GM10847 (cell line): ENCODE data around the gene GHRL.

Experiments
- POLR2A ChIP-seq: IDR thresholded peaks from 2 replicates; pipeline ENCODE4 v1.6.1; 2011; ENCODE audit not compliant: insufficient read length; ENCODE audit errors: extremely low read depth

The GHRL gene

GRCh38 chr3:10273702-10274305 is 18.9 kb downstream of the GHRL start:
- no peak for TF ChIP-seq POLR2A

DNA sequence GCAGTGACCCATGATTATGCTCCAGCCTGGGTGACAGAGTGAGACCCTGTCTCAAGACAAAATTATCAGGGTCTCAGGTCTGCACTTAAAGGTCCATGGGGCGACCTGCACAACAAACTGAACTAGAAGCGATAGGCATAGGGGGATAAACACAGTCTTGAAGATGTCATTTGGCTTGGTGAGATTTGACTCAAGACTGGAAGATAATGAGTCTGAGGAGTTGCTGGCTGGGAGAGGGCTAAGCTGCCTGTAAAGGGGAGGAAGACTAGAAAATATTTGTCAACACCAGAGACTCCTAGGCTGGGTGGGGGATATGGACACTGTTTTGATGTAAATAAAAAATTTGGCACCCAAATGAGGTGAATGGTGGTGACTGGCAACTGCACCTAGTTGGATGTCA is 19.8 kb downstream of the GHRL start:
- TF ChIP-seq POLR2A = no peak

DNA sequence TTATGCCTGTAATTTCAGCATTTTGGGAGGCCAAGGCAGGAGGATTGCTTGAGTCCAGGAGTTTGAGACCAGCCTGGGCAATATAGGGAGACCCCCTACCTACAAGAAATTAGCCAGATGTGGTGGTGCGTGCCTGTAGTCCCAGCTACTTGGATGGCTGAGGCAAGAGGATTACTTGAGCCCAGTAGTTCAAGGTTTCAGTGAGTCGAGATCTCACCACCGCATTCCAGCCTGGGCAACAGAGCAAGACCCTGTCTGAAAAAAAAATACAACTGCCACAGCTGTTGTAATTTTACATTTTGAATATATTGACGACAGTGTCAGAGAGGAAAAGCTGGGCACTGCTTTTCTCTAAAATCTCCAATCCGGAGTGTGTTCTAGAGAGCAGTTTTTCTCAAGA is 23.3 kb downstream of the GHRL start:
- no peak for TF ChIP-seq POLR2A

DNA sequence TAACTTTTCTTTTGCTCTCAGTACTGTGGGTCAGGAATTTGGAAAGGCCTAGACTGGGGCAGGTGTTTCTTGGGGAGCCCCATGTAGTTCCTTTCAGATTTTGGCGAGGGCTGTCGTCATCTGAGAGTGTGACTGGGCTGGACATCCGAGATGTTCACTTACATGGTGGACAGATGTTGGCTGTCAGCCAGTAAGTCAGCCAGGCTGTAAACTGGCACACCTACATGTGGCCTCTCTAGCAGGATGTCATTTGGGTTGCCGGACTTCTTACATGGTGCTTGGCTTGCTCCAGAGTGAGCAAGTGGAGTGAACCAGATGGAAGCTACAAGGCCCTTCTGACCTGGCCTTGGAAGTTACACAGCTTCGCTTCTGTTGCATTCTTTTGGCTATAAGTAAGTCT is 23.8 kb downstream of the GHRL start:
- no peak for TF ChIP-seq POLR2A

DNA sequence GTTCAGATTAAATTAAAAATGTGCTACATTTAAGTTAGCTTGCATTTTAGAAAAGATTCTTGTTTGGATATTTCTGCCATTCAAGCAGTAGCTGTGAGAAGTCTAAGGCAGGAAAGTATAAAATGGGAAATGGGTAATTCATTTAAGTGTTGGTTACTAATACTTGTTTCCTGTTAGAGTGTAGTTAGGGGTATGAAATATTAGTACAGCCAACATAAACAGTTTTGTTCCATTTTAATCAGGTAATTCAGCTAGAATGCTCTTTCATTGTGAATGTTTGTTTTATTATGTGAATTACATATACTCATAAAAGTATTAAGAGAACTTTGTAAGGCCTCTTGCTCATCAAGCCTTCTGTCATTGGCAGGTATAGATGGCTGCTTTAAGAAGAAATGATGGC is 24.6 kb downstream of the GHRL start:
- no peak for TF ChIP-seq POLR2A

DNA sequence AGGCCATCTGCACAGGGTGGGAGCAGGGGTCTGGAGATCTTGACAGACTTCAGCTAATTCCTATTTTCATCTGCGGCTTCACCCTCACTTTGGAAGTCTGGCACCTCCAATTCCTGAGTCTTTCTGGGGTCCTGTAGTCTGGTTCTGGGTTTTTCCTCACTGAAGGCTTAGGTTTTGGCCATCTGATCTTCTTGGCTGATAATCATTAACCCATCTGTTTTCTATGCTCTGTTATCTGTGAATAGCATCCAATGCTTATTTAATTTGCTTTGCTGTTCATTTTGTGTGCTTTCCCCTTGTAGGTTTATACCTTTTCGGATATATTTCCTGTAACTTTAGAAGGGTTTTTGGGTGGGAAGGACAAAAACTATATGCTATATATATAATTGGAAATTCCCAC is 26.9 kb downstream of the GHRL start:
- TF ChIP-seq POLR2A = no peak

- no peak for TF ChIP-seq POLR2A
Observed at GRCh38 chr3:10263646-10264363, 28.9 kb downstream of the GHRL start.

GRCh38 chr3:10262027-10262426 is 30.7 kb downstream of the GHRL start:
- no peak for TF ChIP-seq POLR2A

DNA sequence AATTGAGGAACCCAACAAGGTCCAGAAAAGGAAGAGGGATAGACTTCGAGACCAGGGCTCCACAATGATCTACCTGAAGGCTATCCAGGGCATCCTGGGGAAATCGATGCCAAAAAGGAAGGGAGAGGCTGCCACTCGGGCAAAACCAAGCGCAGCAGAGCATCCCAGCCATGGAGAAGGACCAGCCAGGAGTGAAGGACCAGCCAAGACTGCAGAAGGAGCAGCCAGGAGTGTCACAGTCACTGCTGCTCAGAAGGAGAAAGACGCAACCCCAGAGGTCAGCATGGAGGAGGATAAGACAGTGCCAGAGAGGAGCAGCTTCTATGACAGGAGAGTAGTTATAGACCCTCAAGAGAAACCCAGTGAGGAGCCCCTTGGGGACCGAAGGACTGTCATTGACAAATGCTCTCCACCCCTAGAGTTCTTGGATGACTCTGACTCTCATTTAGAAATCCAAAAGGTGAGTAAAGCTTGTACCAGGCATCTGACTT is 32.5 kb downstream of the GHRL start:
- no peak for TF ChIP-seq POLR2A

GRCh38 chr3:10259798-10260197 is 32.9 kb downstream of the GHRL start:
- TF ChIP-seq POLR2A = no peak

DNA sequence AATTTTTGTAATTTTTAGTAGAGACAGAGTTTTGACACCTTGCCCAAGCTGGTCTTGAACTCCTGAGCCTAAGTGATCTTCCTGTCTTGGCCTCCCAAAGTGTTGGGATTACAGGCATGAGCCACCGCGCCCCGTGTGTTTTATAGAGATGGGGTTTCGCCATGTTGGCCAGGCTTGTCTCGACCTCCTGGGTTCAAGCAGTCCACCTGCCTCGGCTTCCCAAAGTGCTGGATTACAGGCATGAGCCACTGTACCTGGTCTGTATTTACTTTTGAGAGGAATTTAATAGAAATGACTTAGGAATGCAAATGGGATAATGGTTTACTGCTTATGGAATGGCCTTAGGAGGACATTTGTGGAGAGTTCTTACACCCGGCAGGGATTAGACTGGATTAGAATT is 33.7 kb downstream of the GHRL start:
- no peak for TF ChIP-seq POLR2A

DNA sequence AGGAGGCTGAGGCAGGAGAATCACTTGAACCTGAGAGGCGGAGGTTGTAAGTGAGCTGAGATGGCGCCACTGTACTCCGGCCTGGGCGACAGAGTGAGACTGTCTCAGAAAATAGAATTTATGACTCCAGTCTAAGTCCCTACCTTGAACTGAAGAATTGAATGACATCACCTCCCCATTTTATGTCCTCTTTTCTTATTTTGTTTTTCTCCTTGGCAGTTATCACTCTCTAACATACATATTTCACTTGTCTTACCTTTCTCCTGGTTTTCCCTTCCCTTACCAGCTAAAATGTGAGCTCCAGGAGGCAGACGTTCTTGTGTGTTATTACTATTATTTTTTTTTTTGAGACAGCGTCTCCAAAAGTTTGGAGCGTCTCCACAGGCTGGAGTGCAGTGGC is 36.9 kb downstream of the GHRL start:
- no peak for TF ChIP-seq POLR2A

DNA sequence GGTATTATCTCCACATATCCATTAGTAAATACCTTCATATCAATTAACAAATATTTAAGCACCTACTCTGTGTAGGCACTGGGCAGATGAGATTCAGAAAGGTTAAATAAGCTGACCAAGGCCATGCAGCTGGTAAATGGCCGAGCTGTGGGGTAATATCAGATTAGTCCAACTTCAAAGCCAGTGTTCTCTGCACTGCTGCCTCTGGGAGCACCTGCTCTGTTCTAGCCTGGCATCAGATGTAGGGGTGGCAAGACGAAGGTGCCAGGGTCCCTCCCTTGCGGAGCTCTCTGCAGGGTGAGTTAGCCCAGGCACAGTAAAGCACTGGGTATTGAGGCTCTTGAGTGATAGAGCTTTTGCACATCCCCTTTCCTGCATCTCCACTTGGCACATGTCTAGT is 39.0 kb downstream of the GHRL start:
- TF ChIP-seq POLR2A = no peak

DNA sequence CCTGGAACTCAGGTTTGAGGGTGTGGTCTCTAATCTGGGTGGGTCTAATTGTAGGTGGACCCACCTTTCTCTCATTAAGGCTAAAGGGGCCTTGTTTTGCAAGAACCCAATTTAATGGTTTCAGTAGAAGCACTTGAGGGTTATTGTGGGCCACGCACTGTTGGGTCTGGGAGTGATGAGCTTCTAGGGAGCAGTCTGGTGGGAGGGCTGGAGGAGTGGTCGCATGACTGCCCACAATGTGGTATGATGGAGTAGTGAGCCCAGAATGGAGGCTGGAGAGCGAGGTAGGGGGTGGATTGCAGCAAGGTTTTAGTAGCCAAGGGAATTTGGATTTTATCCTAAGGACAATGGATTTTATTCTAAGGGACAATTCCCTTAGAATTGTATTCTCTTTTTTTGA is 41.7 kb downstream of the GHRL start:
- TF ChIP-seq POLR2A = no peak

DNA sequence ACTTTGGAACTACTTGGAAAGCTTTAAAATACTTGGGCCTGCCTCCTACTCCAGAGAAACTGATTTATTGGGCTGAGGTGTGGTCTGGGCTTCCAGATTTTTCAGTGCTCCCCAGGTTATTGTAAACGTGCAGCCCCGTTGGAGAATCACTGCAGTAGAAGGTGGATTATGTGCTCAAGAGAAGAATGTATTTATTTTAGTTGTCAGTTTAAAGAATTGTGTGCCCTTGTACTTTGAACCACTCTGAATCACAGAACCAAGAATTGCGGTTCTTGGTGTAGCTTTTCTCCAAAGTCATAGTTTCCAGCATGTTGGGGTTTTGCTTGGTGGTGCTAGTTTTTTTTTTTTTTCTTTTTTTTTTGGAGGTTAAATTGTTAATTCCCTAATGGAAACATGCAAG is 42.9 kb downstream of the GHRL start:
- TF ChIP-seq POLR2A = no peak

DNA sequence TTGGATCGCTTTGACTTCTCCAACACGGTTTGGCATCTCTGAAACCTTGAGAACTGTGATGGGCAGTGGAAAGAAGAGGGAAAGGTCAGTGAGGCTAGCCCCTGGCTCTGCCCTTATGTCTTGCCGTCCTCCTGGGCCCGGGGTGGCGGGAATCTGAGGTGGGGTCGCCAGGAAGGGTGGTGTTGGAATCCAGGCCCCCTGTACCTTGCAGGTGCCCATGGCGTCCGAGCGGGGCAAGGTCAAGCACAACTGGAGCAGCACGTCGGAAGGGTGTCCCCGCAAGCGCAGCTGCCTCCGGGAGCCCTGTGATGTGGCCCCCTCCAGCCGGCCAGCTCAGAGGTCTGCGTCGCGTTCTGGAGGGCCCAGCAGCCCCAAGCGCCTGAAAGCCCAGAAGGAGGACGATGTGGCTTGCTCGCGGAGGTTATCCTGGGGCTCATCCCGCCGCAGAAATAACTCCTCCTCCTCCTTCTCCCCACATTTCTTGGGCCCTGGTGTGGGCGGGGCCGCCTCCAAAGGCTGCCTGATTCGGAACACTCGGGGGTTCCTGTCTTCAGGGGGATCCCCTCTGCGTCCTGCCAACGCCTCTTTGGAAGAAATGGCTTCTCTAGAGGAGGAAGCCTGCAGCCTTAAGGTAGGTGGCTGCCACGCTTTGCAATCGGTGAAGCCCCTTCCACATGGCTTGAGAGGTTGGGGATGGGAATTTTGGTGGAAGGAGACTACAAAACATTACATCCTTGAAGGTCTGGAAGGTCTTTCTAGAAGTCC is 43.6 kb downstream of the GHRL start:
- TF ChIP-seq POLR2A = no peak
